ENCODE measurements around the gene CA10. TPM values are rescaled to one million over a fixed set of nuclear protein-coding genes. Genes with fewer than 3 reads are reported as not detected.

Gene CA10
- total RNA-seq, 2 donors from 2014 or later, result not detected

DNA sequence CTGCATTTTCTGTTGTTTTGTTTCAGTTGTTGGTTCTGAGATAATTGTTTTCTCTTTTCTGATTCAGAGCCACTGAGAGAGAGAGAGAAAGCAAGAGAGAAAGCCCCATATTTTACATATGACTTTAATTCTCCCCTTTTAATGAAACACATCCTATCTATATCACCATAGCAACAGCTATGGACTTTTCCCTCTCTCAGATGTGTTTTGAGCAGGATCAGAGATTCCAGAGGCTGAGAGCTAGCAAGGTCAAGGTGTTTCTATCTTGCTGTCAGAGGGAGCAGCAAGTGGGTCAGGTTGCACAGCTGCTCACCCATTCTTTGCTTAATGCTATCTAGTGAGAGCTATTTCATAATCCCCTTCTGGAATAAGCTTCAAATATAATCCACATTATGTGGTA lies 415.9 kb downstream of the CA10 start:
- Histone ChIP-seq H3K9me3 (no peaks in the 10 kb centered on the region), H3K4me3 (no peak overlapping the region), H3K4me1 (ENCODE audit: control insufficient read depth in 1 of 2, low read depth in 2 of 2) (no peaks in the 10 kb centered on the region), H3K36me3 (no peaks in the 10 kb centered on the region), H3K27me3 (replicated peaks; ENCODE audit: insufficient read depth) (no peaks in the 10 kb centered on the region), H3K27ac (no peak overlapping the region)
- TF ChIP-seq, protein P1, sequence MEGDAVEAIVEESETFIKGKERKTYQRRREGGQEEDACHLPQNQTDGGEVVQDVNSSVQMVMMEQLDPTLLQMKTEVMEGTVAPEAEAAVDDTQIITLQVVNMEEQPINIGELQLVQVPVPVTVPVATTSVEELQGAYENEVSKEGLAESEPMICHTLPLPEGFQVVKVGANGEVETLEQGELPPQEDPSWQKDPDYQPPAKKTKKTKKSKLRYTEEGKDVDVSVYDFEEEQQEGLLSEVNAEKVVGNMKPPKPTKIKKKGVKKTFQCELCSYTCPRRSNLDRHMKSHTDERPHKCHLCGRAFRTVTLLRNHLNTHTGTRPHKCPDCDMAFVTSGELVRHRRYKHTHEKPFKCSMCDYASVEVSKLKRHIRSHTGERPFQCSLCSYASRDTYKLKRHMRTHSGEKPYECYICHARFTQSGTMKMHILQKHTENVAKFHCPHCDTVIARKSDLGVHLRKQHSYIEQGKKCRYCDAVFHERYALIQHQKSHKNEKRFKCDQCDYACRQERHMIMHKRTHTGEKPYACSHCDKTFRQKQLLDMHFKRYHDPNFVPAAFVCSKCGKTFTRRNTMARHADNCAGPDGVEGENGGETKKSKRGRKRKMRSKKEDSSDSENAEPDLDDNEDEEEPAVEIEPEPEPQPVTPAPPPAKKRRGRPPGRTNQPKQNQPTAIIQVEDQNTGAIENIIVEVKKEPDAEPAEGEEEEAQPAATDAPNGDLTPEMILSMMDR (IDR thresholded peaks at IDR 0.05), result no peak
- no peak for DNase-seq (ENCODE audit: low spot score)
- ATAC-seq (ENCODE audit: insufficient number of reproducible peaks, low FRiP score, low read depth), result no peak

DNA sequence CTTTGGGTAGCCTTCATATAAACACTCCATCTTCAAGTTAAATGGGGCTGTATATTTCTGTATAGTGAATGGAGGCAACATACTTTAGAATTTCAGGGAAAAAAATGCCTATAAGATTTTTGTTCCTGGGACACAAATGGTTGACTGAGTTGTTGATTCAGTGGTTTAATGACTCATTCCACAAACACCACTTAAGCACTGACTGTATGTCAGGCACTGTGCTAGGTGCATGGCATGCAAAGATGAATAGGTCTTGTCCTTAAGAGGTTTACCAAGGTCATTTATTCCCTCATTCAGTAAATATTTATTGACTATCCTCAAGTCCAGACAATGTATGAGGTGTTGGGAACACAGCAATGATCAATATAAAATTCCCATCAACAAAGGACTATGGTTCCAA lies 417.1 kb downstream of the CA10 start:
- H3K36me3 ChIP-seq, result no peaks in the 10 kb centered on the region
- ATAC-seq (ENCODE audit: insufficient number of reproducible peaks, low FRiP score, low read depth), result no peak
- TF ChIP-seq, protein P1 (IDR thresholded peaks at IDR 0.05), result no peak

DNA sequence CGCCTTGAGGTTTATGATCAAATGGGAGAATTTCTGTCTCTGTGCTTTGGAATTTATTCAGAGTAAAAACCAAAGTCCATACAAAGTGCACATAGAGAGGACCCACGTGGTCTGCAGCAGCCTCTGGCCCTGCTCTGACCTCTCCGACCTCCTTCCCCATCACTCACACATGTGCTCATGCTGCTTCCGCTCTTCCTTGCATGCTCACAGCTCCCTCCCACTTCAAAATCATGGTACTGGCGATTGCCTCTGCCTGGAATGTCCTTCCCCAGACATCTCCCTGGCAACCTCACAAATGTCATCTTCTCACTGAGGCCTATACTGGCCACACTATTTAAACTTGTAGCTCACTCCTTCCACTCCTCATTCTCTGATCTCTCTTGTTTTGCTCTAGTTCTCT lies 418.0 kb downstream of the CA10 start:
- TF ChIP-seq, protein P1 (IDR thresholded peaks at IDR 0.05), result no peak
- H3K4me1 ChIP-seq (ENCODE audit: control insufficient read depth in 1 of 2, low read depth in 2 of 2), result no peaks in the 10 kb centered on the region
- ATAC-seq (ENCODE audit: insufficient number of reproducible peaks, low FRiP score, low read depth) (no peak), DNase-seq (ENCODE audit: low spot score) (no peak)
- H3K9me3 ChIP-seq, result no peaks in the 10 kb centered on the region
- no peaks in the 10 kb centered on the region for H3K27me3 ChIP-seq (replicated peaks; ENCODE audit: insufficient read depth)
- H3K27ac ChIP-seq, result no peak overlapping the region
- H3K36me3 ChIP-seq, result no peaks in the 10 kb centered on the region
- H3K4me3 ChIP-seq, result no peak overlapping the region

More for the DNA sequence above, 417.1 kb downstream of the CA10 start:
- Histone ChIP-seq H3K27ac (no peak overlapping the region), H3K4me1 (ENCODE audit: control insufficient read depth in 1 of 2, low read depth in 2 of 2) (no peaks in the 10 kb centered on the region), H3K27me3 (replicated peaks; ENCODE audit: insufficient read depth) (no peaks in the 10 kb centered on the region), H3K9me3 (no peaks in the 10 kb centered on the region), H3K4me3 (no peak overlapping the region)
- no peak for DNase-seq (ENCODE audit: low spot score)

DNA sequence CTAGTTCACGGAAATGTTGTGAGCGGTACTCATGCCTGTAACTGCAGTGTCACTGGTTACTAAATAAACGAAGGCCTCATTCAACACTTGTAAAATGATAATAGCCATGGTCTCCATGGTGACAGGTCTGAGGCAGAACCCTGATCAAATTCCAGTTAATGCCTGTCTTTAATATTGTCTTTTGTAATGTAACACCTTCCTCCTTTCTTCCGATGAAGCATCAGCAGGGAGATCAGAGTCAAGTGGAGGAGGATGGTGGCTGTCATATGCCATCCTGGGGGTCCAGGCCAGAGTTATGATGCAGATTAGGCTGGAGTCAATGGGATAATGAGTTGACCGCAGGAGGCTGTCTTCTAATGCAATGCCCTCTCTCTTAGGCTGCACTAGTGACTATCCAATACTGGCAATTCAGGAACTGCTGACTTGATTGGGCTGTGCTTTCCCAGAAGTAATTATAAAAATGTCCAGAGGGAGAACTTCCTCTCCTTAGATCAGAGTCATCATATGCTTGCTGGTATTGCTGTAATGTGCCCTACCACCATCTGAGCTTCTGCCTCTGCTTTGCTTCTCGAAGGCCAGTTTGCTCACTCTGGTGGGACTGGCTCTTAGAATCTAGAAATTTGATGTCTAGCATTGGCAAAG lies 419.1 kb downstream of the CA10 start:
- Histone ChIP-seq H3K27ac (no peak overlapping the region), H3K27me3 (replicated peaks; ENCODE audit: insufficient read depth) (no peaks in the 10 kb centered on the region), H3K9me3 (no peaks in the 10 kb centered on the region), H3K4me3 (no peak overlapping the region), H3K4me1 (ENCODE audit: control insufficient read depth in 1 of 2, low read depth in 2 of 2) (no peaks in the 10 kb centered on the region), H3K36me3 (no peaks in the 10 kb centered on the region)
- TF ChIP-seq, protein P1 (IDR thresholded peaks at IDR 0.05), result no peak
- no peak for DNase-seq (ENCODE audit: low spot score)
- no peak for ATAC-seq (ENCODE audit: insufficient number of reproducible peaks, low FRiP score, low read depth)

DNA sequence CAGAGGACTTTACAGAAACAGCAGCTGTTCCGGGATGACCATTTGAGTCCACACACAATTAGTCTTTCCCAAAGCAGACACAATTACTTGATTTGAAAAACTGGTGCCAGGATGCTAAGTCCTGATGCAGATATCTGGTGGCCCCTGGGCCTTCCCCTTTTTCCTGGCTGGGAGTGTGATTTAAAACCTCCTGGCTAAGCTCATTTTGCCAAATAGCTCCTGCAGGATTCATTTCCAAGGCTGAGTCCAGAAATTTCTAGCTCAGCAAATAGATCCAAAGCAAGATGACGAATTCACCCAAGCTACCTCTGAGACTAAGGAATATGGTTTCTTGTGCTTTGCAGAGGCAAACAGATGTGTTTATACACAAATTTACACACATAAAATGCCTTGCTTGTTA lies 422.2 kb downstream of the CA10 start:
- Histone ChIP-seq H3K27me3 (replicated peaks; ENCODE audit: insufficient read depth) (no peaks in the 10 kb centered on the region), H3K4me1 (ENCODE audit: control insufficient read depth in 1 of 2, low read depth in 2 of 2) (no peaks in the 10 kb centered on the region), H3K4me3 (no peak overlapping the region), H3K36me3 (no peaks in the 10 kb centered on the region), H3K9me3 (no peaks in the 10 kb centered on the region), H3K27ac (no peak overlapping the region)
- DNase-seq (ENCODE audit: low spot score) (no peak), ATAC-seq (ENCODE audit: insufficient number of reproducible peaks, low FRiP score, low read depth) (no peak)
- TF ChIP-seq, protein P1 (IDR thresholded peaks at IDR 0.05), result no peak
